DND-41 (cell line): ENCODE results near the gene GREB1.

Source experiments
- CTCF ChIP-seq: IDR thresholded peaks from 2 replicates; pipeline ENCODE4 v1.5.1; 2012; ENCODE audit warnings: borderline replicate concordance, low read length, moderate library complexity, mild to moderate bottlenecking; ENCODE audit not compliant: poor library complexity, severe bottlenecking; ENCODE audit errors: extremely low read depth
- EZH2 ChIP-seq: IDR thresholded peaks from 3 replicates; pipeline ENCODE4 v1.6.1; 2012; ENCODE audit warnings: borderline replicate concordance, low read depth, mild to moderate bottlenecking, moderate library complexity, low read length, inconsistent platforms; ENCODE audit not compliant: severe bottlenecking

DNA sequence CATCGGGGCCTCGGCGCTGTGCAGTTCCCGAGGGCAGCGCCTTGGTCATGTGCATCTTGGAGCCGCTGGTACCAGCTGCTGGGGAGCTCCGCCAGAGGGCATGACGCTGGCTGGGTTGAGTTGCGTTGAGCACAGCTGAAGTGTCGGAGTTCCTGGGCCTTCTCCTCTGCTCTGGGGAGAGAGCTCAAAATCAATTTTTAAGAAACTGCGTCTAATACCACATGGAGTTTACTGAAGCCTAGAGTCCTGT, 48.7 kb downstream of the GREB1 start:
- TF ChIP-seq CTCF = no peak
- no peak for TF ChIP-seq EZH2
